ENCODE results near the gene PILRA.

- TF ChIP-seq CTCF (conservative IDR thresholded peaks at IDR 0.05 in 1 of 2, IDR thresholded peaks at IDR 0.05 in 1 of 2; ENCODE audit: extremely low read depth in 1 of 2, insufficient read depth in 1 of 2, low read depth in 1 of 2, low read length in 2 of 2), result no peak
- no peak for TF ChIP-seq EZH2 (IDR thresholded peaks at IDR 0.05; ENCODE audit: borderline replicate concordance, low read length)
These were observed 26.8 kb downstream of the PILRA start for GRCh38 chr7:100400041-100400440.

Measured in mammary epithelial cell (primary cell).